HCT116 (cell line): ENCODE data around the gene OSBPL10. TPM values are rescaled to one million over a fixed set of nuclear protein-coding genes. Genes with fewer than 3 reads are reported as not detected.

ENCODE experiments used
- ATAC-seq: fragments of 200-7000 bp; cut with Tn5 transposase; 2 replicates; pipeline ENCODE4 v1.9.1; 2020; ENCODE audit warnings: mild to moderate bottlenecking, moderate library complexity
- BruUV-seq: library from RNA; stranded (reverse); fragments of 400-500 nt; replicated peaks from 2 replicates; lab custom pipeline; 2021; lab: Mats Ljungman, UMichigan
- CTCF ChIA-PET: fragments of 300-600 bp; sonication (Branson Sonifier 250); formaldehyde crosslinking; loops from one replicate; lab custom pipeline; 2021; ENCODE audit warnings: antibody characterized with exemption; lab: Charles Lee
- POLR2A ChIA-PET: fragments of 300-600, 350-600 bp; sonication (Branson Sonifier 250); formaldehyde crosslinking; loops from one replicate; lab custom pipeline; 2021; ENCODE audit warnings: antibody characterized with exemption; lab: Charles Lee
- RAD21 ChIA-PET, 2 experiments: fragments of 300-600 bp; sonication (Branson Sonifier 250); formaldehyde crosslinking; loops; one replicate each; lab custom pipeline; 2023; ENCODE audit warnings: low total read pairs in 2 of 2; ENCODE audit not compliant: uncharacterized antibody in 2 of 2, unreplicated experiment in 2 of 2, low non-redundant PET in 1 of 2; lab: Charles Lee
- DNase-seq: peaks from one replicate; pipeline ENCODE4 v3.0.0-alpha.2; 2010; ENCODE audit warnings: low read depth, low spot score
- H2AFZ ChIP-seq: fragments of 200-600 bp; shearing (Covaris generic), sonication (generic); 2 replicates; pipeline ENCODE4 v1.6.1; 2017; ENCODE audit warnings: low read depth, mixed run types, mixed read lengths, antibody characterized with exemption, low read length; ENCODE audit not compliant: poor library complexity, severe bottlenecking
- H3K27ac ChIP-seq: 2 replicates; pipeline ENCODE4 v1.5.1; 2012; ENCODE audit warnings: low read depth, low read length
- H3K27me3 ChIP-seq: fragments of 200-600 bp; sonication (generic); 2 replicates; pipeline ENCODE4 v1.6.1; 2016; ENCODE audit warnings: mixed run types, low read length, mixed read lengths; ENCODE audit not compliant: insufficient read depth
- H3K36me3 ChIP-seq, 2 experiments: fragments of 200-500 bp in 1 of 2; fragments of 200-600 bp in 1 of 2; sonication (Bioruptor generic) in 1 of 2; sonication (generic) in 1 of 2; 2 replicates each; pipeline versions ENCODE4 v1.5.1 to v1.6.1; 2014 to 2016; ENCODE audit warnings: low read length in 2 of 2, inconsistent platforms in 1 of 2, mixed read lengths in 1 of 2, mixed run types in 1 of 2; ENCODE audit not compliant: insufficient read depth in 2 of 2, control insufficient read depth in 1 of 2
- H3K4me1 ChIP-seq, 2 experiments: fragments of 200-600 bp in 1 of 2; sonication (generic) in 1 of 2; 2 replicates each; pipeline versions ENCODE4 v1.5.1 to v1.6.1; 2012 to 2017; ENCODE audit warnings: low read length in 2 of 2, inconsistent platforms in 1 of 2, mild to moderate bottlenecking in 1 of 2, mixed read lengths in 1 of 2, mixed run types in 1 of 2, moderate library complexity in 1 of 2; ENCODE audit not compliant: insufficient read depth in 2 of 2, control insufficient read depth in 1 of 2
- H3K4me2 ChIP-seq: fragments of 200-600 bp; sonication (generic); 2 replicates; pipeline ENCODE4 v1.6.1; 2017; ENCODE audit warnings: mixed run types, low read length, mixed read lengths
- H3K4me3 ChIP-seq, 2 experiments: fragments of 200-600 bp in 1 of 2; sonication (generic) in 1 of 2; replicated peaks in 1 of 2; 2 replicates each; pipeline ENCODE4 v1.5.1; 2011 to 2016; ENCODE audit warnings: low read length in 2 of 2, control low read depth in 1 of 2, low read depth in 1 of 2, mild to moderate bottlenecking in 1 of 2, mixed read lengths in 1 of 2, mixed run types in 1 of 2
- H3K79me2 ChIP-seq: fragments of 200-600 bp; sonication (generic); 2 replicates; pipeline ENCODE4 v1.6.1; 2017; ENCODE audit warnings: mild to moderate bottlenecking, mixed run types, low read length, moderate library complexity, mixed read lengths; ENCODE audit not compliant: insufficient read depth
- H3K9ac ChIP-seq: fragments of 200-600 bp; sonication (generic); 2 replicates; pipeline ENCODE4 v1.6.1; 2016; ENCODE audit warnings: low read length, mixed read lengths
- H3K9me2 ChIP-seq: fragments of 200-600 bp; sonication (generic), shearing (Covaris generic); 2 replicates; pipeline ENCODE4 v1.6.1; 2017; ENCODE audit warnings: mixed run types, mild to moderate bottlenecking, moderate library complexity; ENCODE audit not compliant: insufficient read depth
- H3K9me3 ChIP-seq, 2 experiments: fragments of 200-500 bp in 1 of 2; fragments of 200-600 bp in 1 of 2; sonication (Bioruptor generic) in 1 of 2; sonication (generic) in 1 of 2; 2 replicates each; pipeline ENCODE4 v1.6.1; 2014 to 2017; ENCODE audit warnings: low read length in 2 of 2, mixed read lengths in 2 of 2, inconsistent platforms in 1 of 2, low read depth in 1 of 2, mild to moderate bottlenecking in 1 of 2, mixed run types in 1 of 2, moderate library complexity in 1 of 2; ENCODE audit not compliant: control insufficient read depth in 1 of 2, insufficient read depth in 1 of 2
- H4K20me1 ChIP-seq: fragments of 200-600 bp; sonication (generic), shearing (Covaris generic); 2 replicates; pipeline ENCODE4 v1.6.1; 2017; ENCODE audit warnings: mixed run types, mild to moderate bottlenecking, moderate library complexity; ENCODE audit not compliant: insufficient read depth
- CBX3 ChIP-seq: IDR thresholded peaks from 2 replicates; pipeline ENCODE4 v1.6.1; 2012; ENCODE audit warnings: low read depth
- CEBPB ChIP-seq: IDR thresholded peaks from 2 replicates; pipeline ENCODE4 v1.6.1; 2012; ENCODE audit warnings: low read depth
- CTCF ChIP-seq, 3 experiments: fragments of 200-600 bp in 1 of 3; sonication (generic) in 1 of 3; IDR thresholded peaks in 2 of 3; conservative IDR thresholded peaks in 1 of 3; 2 replicates each; pipeline ENCODE4 v1.5.1; 2012 to 2017; ENCODE audit warnings: low read depth in 2 of 3, low read length in 2 of 3, antibody characterized with exemption in 1 of 3, borderline replicate concordance in 1 of 3, control low read depth in 1 of 3, mild to moderate bottlenecking in 1 of 3, mixed read lengths in 1 of 3, mixed run types in 1 of 3, moderate library complexity in 1 of 3; ENCODE audit not compliant: insufficient read depth in 1 of 3
- EGR1 ChIP-seq: IDR thresholded peaks from 2 replicates; pipeline ENCODE4 v1.6.1; 2012; ENCODE audit warnings: low read depth
- ELF1 ChIP-seq: IDR thresholded peaks from 2 replicates; pipeline ENCODE4 v1.6.1; 2012; ENCODE audit warnings: low read depth, borderline replicate concordance
- EZH2phosphoT487 ChIP-seq: fragments of 200-600 bp; IDR thresholded peaks from 2 replicates; pipeline ENCODE4 v1.6.1; 2018; ENCODE audit warnings: antibody characterized with exemption, borderline replicate concordance
- FOSL1 ChIP-seq: IDR thresholded peaks from 2 replicates; pipeline ENCODE4 v1.6.1; 2012; ENCODE audit warnings: low read depth
- JUND ChIP-seq: IDR thresholded peaks from 2 replicates; pipeline ENCODE4 v1.6.1; 2012
- MAX ChIP-seq: IDR thresholded peaks from 2 replicates; pipeline ENCODE4 v1.6.1; 2012
- POLR2A ChIP-seq: IDR thresholded peaks from 2 replicates; pipeline ENCODE4 v1.7.0; 2011; ENCODE audit warnings: borderline replicate concordance; ENCODE audit not compliant: insufficient read depth, insufficient read length; ENCODE audit errors: extremely low read depth
- POLR2AphosphoS5 ChIP-seq: IDR thresholded peaks from 2 replicates; pipeline ENCODE4 v1.6.1; 2011; ENCODE audit warnings: mild to moderate bottlenecking, low read depth, low read length, moderate library complexity
- RAD21 ChIP-seq: IDR thresholded peaks from 2 replicates; pipeline ENCODE4 v1.6.1; 2012; ENCODE audit warnings: low read depth, mild to moderate bottlenecking
- SIN3A ChIP-seq: IDR thresholded peaks from 2 replicates; pipeline ENCODE4 v1.6.1; 2012; ENCODE audit warnings: low read depth
- SRF ChIP-seq: IDR thresholded peaks from 2 replicates; pipeline ENCODE4 v1.6.1; 2012; ENCODE audit warnings: low read depth
- TCF7L2 ChIP-seq: IDR thresholded peaks from 2 replicates; pipeline ENCODE4 v1.7.0; 2011; ENCODE audit warnings: borderline replicate concordance, inconsistent platforms; ENCODE audit not compliant: insufficient read depth, insufficient read length; ENCODE audit errors: extremely low read depth
- YY1 ChIP-seq: IDR thresholded peaks from 2 replicates; pipeline ENCODE4 v1.6.1; 2011; ENCODE audit warnings: low read length, low read depth, moderate library complexity, mild to moderate bottlenecking; ENCODE audit not compliant: insufficient replicate concordance; ENCODE audit errors: extremely low read depth
- ZBTB33 ChIP-seq: IDR thresholded peaks from 2 replicates; pipeline ENCODE4 v1.6.1; 2011; ENCODE audit warnings: mild to moderate bottlenecking, low read length, moderate library complexity; ENCODE audit not compliant: insufficient replicate concordance; ENCODE audit errors: extremely low read depth
- ZFX ChIP-seq: fragments of 450-650 bp; IDR thresholded peaks from 2 replicates; pipeline ENCODE4 v1.6.1; 2017
- ZNF274 ChIP-seq: fragments of 200-500 bp; sonication (Bioruptor generic); IDR thresholded peaks from 2 replicates; pipeline ENCODE4 v1.6.1; 2014; ENCODE audit warnings: mild to moderate bottlenecking, low read depth, low read length, inconsistent platforms
- intact Hi-C: fragments of 100-400 bp; cut with micrococcal nuclease; formaldehyde crosslinking; loops from 2 replicates; pipeline ENCODE4 v1.10.0; 2022
- total RNA-seq: library from RNA; stranded (reverse); gene quantifications from one replicate; pipeline ENCODE4 v1.2.1, GENCODE V29; 2021; ENCODE audit not compliant: unreplicated experiment

Gene OSBPL10
- total RNA-seq, 1 experiment from 2014 or later = 25.8 TPM

- ChIA-PET RAD21 (no interaction called here), POLR2A (no interaction called here), CTCF (no interaction called here)
- Histone ChIP-seq H3K4me2 (no peak overlapping the region), H3K9me3 (no peaks in the 10 kb centered on the region), H3K4me3 (no peak overlapping the region), H4K20me1 (no peaks in the 10 kb centered on the region), H3K4me1 (no peaks in the 10 kb centered on the region), H3K79me2 (no peaks in the 10 kb centered on the region), H3K27ac (no peak overlapping the region), H2AFZ (no peak overlapping the region), H3K36me3 (no peaks in the 10 kb centered on the region), H3K9ac (no peak overlapping the region), H3K27me3 (no peaks in the 10 kb centered on the region), H3K9me2 (no peaks in the 10 kb centered on the region)
- BruUV-seq = no TSS peak
- intact Hi-C loops = loop anchor here (1.0 to 2.0 kb wide), 3 partner anchors 158 to 839 kb away; no protein-coding TSS in a partner anchor
- ATAC-seq (no peak), DNase-seq (no peak)
- TF ChIP-seq EZH2phosphoT487 (no peak), EGR1 (no peak), RAD21 (no peak), SIN3A (no peak), POLR2AphosphoS5 (no peak), CTCF (IDR thresholded peaks at IDR 0.05 in 2 of 3, conservative IDR thresholded peaks at IDR 0.05 in 1 of 3; ENCODE audit: borderline replicate concordance in 1 of 3, insufficient read depth in 1 of 3, low read depth in 2 of 3, low read length in 2 of 3) (no peak), CBX3 (no peak), SRF (no peak), ZNF274 (no peak), ZBTB33 (no peak), ELF1 (no peak), JUND (no peak), CEBPB (no peak), MAX (no peak), YY1 (no peak), ZFX (no peak), POLR2A (no peak), FOSL1 (no peak), TCF7L2 (no peak)
Observed at GRCh38 chr3:31767920-31768319, 213.1 kb downstream of the OSBPL10 start.
